Measurements from ENCODE around the gene ANAPC16.

DNA sequence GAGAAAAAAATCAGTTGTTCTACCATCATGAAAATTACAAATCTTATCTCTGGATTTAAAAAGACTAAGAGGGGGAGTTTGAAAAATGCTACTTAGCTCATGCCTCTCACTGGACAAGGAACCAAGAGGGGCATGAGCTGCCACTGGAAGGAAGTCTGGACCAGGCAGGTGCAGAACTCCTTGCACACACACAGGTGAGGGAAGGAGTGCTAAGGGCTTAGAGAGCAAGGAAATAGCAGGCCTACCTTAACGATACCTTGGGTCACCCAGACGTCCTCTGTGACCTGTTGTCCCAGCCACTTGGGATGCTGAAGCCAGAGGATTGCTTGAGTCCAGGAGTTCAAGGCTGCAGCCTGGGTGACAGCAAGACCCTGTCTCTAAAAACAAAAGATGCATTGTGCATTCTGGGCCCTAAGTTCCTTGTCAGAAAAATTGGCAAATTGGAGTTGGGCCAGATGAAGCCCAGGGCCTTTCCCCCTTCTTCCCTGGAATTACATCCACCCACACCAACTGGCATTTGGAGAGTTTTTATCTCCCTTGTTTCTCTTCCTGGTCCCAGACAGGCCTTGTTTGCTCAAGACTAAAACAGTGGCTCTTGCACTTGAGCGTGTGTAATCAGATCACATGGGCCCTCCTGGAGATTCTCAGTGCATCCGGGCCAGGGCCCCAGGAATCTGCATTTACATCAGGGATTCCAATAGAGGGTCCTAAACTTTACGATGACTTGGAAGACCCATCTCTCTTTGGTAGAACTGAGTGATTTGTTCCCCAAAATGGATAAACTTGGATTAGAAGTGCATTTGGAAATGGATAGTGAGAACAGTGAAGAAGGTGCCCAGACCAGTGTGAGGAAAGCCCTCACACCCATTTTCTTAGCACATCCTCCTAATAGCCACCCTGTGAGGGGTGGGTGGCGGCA is 60.9 kb downstream of the ANAPC16 start:
- TF ChIP-seq, protein P1, sequence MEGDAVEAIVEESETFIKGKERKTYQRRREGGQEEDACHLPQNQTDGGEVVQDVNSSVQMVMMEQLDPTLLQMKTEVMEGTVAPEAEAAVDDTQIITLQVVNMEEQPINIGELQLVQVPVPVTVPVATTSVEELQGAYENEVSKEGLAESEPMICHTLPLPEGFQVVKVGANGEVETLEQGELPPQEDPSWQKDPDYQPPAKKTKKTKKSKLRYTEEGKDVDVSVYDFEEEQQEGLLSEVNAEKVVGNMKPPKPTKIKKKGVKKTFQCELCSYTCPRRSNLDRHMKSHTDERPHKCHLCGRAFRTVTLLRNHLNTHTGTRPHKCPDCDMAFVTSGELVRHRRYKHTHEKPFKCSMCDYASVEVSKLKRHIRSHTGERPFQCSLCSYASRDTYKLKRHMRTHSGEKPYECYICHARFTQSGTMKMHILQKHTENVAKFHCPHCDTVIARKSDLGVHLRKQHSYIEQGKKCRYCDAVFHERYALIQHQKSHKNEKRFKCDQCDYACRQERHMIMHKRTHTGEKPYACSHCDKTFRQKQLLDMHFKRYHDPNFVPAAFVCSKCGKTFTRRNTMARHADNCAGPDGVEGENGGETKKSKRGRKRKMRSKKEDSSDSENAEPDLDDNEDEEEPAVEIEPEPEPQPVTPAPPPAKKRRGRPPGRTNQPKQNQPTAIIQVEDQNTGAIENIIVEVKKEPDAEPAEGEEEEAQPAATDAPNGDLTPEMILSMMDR (IDR thresholded peaks at IDR 0.05; ENCODE audit: insufficient read depth, low read length) = no peak
- no peak for TF ChIP-seq GABPA (IDR thresholded peaks at IDR 0.05; ENCODE audit: low read depth)

All from HL-60 (cell line).